Tibial nerve (tissue), 3 donors: ENCODE data around the gene NBPF1.
"Not testable (repeated sequence)": the region's sequence is repeated elsewhere in the genome, so short reads cannot be mapped to it uniquely, and the experiment has no call there.

ENCODE experiments used
- CTCF ChIP-seq, 5 experiments: fragments of 200-600 bp in 3 of 5; fragments of 450-650 bp in 2 of 5; sonication (generic) in 3 of 5; IDR thresholded peaks; one replicate each; pipeline ENCODE4 v1.5.1; 2016 to 2019; ENCODE audit warnings: antibody characterized with exemption in 5 of 5, mild to moderate bottlenecking in 3 of 5, moderate library complexity in 2 of 5
- POLR2A ChIP-seq, 2 donors: fragments of 450-650 bp; IDR thresholded peaks; one replicate each; pipeline ENCODE4 v1.6.1; 2017; ENCODE audit warnings: antibody characterized with exemption in 2 of 2, mild to moderate bottlenecking in 2 of 2, moderate library complexity in 2 of 2

GRCh38 chr1:16518913-16519254 is 94.5 kb downstream of the NBPF1 start:
- TF ChIP-seq POLR2A, CTCF (IDR thresholded peaks at IDR 0.05): not testable (repeated sequence)
